HS-5 (cell line): Measurements from ENCODE around the gene RASIP1.
"Not testable (repeated sequence)": the region's sequence is repeated elsewhere in the genome, so short reads cannot be mapped to it uniquely, and the experiment has no call there.

Experiments
- DNase-seq: peaks from one replicate; pipeline ENCODE4 v3.0.0-alpha.2; 2012; ENCODE audit warnings: low read depth

RASIP1 gene

DNA sequence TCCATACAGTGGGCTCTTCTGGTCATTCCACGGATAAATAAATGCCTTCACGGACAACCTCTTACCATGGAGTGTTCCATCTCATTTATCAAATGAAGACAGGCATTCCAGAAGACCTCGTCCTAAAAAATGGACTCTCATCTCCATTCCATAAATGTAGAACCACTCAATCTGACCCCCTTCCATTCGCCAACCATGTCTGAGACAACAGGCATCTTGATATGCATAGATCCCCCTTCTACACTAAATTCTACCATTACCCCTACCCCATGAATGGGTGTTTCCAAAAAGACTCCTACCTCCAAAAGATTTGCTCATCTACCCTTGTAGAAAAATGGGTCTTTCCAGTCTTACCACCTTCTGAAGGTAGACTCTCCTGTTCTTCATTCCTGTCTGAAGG lies 9.0 kb downstream of the RASIP1 start:
- DNase-seq = no peak

DNA sequence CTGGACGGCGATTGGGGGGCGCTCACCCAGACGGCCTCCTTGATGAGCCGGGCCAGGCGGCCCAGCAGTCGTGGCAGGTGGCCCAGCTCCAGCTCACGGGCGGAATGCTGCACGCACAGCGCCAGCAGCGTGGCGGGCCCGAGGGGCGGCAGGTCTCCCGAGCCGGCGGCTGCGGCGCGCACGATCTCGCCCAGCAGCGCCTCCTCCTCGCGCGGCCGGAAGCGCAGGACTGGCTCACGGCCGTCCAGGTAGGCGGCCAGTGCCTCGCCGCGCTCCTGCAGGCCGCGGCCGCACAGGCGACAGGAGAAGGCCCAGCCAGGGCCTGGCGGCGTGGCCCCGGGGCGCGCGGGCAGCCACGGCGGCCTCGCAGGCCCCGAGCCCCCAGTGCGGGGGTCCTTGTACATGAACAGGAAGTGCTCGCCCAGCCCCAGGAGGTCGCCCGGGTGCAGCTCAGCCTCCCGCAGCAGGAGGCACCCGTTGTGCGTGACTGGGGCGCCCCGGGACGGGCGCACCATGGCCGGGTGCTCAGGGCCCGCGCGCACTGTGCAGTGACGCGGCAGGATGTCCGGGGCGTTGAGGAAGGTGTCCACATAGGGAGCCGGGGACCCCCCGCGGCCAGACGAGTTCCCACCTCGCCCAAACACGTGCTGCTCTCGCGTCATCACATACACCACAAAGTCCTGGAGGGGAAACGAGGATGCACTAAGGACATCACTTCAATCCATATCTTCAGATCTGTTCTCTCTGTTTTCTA lies 11.3 kb downstream of the RASIP1 start:
- DNase-seq = no peak

DNA sequence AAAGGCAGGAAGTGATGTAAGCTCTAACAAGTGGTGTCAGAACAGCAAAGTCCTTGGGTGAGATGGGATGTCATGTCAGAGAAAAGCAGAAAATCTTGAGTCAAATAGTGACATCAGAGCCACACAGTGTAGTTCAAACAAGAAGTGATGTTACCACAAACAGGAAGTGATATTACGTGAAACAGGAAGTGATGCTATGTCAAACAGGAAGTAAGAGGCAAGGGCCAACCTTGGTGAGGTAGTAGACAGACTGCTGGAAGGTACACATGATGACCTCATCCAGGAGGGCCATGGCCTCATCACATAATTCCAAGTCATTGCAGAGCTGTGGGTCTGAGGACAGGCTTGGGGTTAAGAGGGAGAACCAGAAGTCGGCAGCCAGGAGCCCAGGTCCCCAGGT lies 13.9 kb downstream of the RASIP1 start:
- DNase-seq = no peak

DNA sequence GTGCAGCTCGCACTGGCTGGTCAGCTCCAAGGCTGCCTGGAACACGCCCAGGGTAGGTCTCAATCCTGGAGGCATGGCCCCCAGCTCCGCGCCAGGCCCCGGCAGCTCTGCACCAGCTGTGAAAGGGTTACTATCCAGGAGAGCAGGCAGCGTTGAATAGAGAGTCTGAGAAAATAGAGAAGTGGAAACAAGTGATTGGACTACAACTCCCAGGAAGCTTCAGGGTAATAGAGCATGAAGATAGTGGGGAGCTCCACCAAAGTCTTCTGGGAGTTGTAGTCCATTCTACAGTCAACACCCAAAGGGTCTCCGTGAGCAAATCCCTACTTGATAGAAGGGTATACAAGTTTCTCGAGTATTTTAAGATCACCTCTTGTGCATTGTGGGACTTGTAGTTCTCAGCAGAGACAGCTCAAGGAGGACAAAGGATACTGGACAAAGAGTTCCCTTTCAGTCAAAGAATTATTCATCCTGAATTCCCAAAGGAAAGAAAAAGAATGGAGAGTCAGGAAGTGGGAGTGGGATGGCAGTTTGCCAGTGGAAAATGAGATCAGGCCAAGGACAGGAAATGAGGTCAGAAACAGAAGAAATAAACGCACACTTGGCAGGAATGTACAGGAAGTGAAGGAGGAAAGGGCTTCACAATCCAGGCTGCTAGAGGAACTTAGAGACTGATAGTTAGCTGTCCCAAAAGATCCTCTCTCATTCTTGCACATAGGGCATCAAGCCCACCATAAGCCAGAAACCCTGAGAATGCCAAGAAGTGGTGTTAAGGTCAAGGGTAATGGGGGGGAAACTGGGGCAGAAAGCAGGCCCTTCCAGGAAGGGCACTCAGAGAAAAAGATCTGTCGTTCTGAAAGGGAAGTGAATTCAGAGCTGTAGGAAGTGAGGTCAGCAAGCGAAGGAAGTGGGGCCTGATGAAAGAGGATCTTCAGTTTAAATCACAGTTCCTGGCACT lies 15.3 kb downstream of the RASIP1 start:
- DNase-seq = peak; percentile 96

DNA sequence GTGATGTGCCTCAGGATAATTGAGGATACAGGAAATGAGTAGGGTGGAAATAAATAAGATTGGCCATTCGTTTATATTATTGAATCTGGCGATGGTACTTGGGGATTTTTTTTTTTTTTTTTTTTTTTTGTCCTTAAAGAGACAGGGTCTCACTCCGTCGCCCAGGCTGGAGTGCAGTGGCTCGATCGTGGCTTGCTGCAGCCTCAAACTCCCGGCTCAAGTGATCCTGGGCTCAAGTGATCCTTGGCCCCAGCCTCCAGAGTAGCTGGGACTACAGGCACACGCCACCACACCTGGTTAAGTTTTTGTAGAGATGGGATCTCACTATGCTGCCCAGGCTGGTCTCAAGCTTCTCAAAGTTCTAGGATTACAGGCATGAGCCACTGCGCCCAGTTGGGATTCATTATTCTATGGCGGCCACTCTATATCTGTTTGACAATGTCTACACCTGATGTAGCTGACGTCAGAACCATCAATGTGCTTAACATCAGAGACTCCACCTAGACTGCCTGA lies 18.2 kb downstream of the RASIP1 start:
- DNase-seq = no peak

DNA sequence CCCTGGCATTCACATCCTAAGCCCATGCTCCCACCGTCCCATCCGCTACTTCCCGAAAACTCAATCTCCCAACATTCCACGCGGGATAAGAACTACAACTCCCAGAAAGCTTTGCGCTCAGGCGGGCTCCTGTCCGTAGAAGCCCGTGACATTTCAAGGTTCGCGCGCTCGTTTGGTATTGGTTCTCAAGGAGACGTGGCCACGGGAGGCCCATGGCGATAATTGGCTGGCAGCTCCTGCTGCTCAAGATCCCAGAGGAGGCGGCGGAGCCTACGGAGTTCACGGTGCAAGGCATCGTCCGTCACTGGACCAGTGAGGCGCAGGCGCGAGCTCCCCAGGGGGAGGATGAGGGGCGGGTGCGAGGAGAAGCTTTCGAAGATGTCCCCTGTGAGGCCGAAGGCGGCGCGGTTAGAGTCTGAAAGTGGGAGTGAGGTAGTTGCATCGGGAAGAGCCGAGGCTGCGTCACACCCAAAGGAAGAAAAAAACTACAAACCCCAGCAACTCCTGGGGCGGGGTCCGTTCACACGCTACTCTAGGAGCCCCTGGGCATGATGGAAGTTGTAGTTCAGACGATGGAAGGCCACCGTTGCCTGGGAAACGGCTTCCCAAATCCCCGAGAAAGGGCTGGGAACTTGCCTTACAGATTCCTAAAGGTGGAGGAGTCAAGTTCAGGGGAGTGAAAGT lies 19.7 kb downstream of the RASIP1 start:
- peak; percentile 95 for DNase-seq

DNA sequence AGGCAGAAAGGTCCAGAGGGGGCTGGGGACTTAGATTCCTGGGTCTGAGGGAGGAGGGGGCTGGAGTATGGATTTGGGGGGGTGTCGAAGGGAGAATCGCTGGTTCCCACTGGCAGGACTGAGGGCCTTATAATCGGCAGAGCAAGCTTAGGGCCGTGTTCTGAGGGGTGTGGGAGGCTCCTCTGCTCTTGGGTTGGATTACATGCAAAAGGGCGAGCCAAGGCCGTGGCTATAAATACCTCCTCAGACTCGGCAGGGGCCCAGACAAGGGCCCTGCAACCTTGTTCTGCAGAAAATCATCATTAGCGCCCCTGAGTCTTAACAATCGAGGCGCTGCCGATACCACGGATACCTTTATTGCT lies 20.2 kb downstream of the RASIP1 start:
- DNase-seq = no peak

DNA sequence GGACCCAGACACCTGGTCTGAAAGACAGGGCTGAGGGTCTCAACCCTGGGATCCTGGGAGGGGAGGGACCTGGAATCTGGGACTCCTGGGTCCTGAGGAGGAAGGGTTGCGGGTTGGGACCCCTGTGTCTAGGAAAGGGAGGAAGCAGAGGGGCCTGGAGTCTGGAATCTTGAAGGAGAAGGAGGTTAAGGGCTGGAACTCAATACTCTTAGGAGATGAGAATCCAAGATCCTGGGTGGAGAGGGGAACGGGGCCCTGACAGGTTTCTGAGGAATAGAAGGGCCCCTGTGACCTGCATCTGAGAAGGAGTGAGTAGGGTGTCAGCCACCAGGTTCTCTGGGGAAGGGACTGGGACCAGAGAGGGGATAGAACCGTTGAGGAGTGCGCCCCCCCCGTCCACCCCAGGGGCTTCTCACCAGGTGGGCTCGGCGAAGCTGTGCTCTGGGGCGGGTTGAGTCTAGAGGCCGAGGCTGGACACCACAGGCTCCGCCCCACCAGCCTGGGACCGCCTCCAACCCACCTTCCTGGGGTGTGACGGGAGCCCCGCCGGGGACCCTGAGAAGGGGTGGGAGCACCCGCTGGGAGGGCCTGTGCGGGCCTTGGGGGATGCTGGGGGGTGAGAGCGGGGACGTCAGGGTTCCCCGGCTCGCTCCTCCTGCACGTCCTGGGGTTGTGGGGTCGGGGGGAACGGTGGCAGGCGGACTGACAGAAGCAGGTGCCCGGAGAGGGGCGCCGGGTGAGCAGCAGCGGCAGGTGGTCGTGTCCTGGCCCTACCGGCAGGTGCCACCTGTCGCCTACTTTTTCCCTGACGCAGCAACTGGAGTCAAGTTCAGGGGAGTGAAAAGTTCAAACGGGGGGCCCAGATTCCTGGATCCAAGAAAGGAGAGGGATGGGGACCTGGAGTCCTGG lies 20.9 kb downstream of the RASIP1 start, which contains the start of gene MAMSTR:
Gene MAMSTR (minus strand): TSS at position 463 of the 909 bp plus-strand sequence. CDS start 694 bp downstream, outside the sequence.
- DNase-seq = no peak

DNA sequence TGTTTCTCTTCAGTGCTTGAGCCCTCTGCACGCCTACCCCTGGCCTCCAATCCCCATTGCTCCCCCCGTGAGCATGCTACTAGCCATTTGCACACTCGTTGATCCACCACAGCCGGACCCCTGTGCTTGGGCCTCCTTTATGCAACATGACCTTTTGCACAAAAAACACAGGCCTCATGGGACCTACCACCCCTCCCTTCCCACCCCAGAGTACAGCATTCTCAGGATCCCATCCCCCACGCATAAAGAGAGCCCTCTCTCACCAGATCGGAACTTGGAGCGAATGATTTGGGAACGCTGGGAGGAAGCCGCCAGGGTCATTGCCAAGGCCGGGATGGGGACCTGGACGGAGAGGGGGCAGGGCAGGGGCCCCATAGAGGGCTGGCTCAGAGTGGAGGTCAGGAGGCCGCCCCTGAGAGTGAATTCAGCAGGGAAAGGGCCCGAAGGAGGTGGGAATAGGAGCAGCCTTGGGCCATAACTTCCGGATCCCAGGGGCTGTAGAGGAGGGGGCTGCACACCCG lies 21.6 kb downstream of the RASIP1 start:
- no peak for DNase-seq

DNA sequence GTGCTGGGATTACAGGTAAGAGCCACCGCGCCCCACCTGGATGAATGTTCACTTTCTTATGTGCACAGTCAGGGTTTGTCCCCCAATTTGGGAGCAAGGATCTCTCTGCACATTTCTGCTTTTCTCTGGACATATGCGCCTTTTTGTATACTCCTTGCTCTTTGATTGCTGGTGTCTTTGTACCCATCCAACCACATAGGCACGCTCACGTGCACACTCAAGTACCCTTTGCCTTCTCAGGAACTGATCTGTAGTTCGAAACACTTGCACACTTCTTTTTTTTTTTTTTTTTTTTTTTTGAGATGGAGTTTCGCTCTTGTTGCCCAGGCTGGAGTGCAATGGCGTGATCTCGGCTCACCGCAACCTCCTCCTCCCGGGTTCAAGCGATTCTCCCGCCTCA lies 22.3 kb downstream of the RASIP1 start:
- DNase-seq = not testable (repeated sequence)

DNA sequence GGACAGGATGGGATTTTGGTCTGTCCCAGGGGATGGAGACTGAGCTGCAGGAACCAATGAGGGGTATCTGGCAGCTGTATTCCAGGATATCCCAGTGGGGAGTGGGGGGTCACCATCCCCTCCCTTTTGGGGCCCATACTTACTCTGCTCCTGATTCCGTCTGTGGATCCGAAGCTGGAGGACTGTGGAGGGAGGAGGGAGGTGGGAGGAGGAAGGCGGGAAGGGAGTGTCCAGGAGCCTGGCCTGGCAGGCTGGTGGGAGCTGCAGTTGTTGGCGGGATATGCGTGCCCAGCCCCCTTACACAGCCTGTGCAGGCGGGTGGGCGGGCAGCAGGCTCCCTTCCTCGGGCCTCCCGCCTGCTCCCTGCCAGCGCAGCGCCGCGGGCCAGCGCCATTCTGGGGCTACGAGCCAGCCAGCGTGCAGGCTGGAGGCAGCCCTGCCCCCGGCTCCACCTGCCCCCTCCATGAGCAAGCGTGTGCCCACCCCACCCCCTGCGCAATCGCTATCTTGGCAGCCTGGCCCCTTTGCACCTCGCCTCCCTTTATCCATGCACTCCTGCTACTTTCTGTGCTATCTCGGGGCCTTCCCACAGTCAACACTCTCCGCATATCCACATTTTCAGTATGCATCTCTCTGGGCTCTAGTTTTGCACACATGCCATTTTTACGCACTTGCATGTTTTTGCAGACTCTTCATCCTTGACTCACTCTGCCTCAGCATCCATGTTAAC lies 23.7 kb downstream of the RASIP1 start:
- no peak for DNase-seq

DNA sequence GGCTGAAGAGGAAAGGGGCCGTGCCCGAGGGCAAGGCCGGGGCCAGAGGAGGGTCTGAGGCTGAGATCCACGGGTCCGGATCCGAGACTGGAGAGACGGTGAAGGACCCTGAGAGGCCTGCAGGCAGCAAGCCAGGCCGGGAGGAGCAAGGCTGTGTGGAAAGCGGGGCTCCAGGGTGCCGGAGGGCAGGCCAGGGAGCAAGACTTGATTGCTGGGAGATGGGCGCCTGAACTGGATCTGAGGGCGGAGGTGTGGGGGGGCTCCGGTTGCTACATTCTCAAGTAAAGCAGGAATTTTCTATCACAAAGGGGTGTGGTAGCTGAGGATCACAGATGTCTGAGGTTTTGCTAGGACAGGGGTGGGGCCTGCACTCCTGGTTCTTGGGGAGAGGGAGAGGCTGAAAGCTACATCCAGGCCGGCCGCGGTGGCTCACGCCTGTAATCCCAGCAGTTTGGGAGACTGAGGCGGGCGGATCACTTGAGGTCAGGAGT lies 24.7 kb downstream of the RASIP1 start:
- DNase-seq = no peak

DNA sequence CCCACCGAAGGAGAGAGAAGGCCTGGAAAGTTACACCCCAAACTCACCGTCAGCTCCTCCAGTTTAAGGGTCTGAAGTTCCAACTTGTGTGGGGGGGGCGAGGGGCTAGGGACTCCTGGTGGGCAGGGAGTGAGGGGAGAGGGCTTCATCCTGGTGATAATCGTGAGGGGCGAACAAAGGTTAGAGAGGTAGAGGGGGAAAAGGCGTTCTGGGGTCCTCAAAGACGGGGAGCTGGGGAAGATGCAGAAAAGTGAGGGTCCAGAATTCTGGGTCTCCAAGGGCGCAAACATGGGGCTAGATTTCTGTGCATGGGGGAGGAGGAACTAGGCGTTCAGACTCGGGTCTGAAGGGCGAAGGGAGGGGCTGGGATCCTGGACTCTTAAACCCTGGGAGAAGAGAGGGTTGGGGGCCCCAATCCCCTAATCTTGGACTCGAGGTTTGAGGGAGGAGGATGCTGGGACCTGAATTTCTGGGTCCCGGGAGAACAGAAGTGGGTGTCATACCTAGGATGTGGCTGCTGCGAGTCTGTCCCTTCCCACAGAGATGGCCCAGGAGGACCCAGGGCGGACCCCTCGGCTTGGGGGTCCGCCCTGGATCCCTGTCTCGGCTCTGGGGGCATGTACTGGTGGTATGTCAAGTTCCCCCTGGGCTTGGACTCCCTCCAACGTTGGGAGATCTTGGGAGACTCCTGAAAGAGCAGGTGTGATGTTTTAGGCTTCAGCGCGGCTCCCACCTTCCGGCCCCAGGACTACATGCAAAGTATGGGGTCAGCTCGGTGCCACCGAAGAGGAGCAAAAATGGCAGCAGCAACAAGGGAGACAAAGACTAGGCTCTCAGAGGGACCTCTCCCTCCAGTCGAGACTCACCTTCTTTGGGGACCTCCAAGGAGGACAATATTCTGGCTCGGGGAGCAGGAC lies 25.4 kb downstream of the RASIP1 start:
- DNase-seq = no peak

DNA sequence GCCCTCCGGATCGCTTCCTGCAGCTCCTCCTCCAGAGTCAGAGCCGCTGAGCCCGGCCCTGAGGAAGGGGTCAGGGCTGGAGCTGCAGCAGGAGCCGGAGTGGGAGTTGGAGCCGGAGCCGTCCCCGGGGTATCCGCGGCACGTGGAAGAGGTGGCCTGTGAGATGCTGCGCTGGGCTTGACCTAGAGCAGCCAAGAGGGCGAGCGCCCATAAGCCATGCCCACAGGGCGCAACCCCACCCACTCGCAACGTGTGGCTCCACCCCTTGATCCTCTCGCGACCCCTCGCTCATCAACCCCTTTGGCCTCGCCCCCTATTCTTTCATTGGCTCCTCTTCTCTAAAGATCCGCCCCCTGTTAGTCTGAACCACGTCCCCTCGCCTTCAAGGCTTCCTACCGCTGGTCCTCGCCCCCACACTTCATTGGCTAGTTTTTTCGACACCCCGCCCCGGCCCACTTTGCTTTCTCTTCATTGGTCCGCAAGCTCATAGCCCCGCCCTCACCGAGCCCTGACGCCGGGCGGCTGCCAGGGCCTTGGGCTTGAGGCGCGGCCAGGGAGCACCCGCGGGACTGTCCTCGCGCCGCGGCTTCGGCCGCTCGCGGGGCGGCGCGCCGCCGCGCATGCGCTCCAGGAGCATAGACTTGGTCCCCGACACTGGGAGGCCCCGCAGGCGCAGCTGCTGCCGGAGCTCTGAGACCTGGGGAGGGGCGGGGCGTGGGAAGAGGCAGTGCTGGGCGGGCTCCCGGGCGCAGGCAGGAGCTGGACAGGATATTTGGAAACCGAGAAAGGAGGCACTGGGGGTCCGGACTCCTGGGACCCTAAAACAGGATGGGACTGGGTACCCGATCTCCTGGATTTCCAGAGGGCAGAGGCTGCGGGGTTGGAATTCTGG lies 26.3 kb downstream of the RASIP1 start:
- peak; percentile 98 for DNase-seq

DNA sequence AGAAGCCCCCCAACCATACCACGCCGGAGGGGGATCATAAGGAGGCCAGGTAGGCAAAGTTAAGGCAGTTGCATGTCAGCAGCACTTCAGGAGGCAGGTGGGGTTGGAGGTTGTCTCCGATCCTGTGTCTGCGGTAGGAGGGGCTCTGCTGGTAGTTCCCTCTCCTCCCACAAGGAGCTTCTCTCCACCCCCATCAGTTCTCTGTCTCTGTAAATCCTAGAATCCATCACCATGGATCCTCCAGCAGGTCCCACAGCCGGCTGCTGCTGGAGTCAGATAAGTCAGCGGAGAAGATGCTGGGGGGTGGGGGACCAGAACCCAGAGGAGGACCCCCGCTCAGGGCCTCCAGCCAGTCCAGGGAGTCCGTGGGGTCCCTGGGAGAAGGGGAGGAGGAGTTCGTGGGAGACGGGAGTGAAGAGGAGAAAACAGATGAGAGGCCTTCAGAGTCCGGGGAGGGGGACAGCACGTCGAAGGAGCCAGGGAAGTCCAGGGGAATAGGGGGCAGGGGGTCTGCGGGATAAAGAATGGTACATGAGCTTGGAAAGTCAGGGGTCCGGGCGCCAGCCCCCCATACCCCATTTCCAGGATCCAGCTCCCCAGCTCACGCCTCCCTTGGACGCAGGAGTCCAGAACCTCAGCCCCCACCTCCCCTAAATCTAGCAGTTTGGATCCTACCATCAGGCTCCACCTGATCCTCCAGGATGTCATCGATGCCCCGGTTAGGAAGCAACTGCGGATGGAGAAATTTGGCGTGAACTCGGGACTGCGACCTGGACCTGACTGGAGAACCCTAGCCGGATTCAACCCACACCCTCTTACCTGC lies 27.2 kb downstream of the RASIP1 start:
- DNase-seq = no peak

DNA sequence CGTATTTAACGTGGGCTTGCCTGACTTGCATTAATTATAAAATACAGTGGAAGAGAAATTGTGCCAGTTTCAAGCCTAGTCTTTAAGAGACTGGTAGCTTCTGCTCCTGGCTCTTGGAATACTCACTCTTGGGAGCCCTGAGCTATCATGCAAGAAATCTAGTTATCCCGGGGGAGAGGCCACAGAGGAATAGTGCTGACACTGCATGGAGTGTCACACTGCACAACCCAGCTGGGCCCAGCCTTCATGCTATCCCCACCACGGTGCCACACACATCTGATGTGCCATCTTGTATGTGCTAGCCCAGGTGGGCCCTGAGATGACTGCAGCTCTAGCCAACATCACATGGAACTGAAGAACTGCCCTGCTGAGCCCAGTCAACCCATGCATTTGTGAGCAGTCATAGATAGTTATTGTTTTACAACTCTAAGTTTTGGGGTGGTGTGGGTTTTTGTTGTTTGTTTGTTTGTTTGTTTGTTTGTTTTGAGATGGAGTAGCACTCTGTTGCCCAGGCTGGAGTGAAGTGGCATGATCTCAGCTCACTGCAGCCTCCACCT lies 29.2 kb downstream of the RASIP1 start:
- no peak for DNase-seq

DNA sequence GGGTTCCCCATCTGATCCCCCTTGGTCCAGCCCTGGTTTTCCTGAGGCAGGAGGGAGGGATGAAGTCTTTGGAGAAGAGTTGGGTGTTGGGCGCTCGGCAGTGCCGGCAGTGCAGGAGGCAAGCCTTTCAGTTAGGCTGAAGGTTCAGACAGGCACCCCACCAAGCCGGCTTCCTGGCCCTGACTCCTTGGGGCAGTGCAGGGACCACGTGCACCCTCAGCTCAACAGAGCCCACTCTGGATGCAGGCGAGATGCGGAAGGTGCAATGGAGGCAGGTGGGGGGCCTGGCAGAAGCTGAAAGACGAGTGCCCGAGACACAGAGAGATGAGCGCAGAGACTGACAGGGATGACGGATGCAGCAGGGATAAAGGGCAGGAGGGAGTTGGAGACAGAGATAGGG lies 31.9 kb downstream of the RASIP1 start:
- DNase-seq = no peak
